H1 (cell line): ENCODE results near the gene PLPPR1. TPM values are rescaled to one million over a fixed set of nuclear protein-coding genes. Genes with fewer than 3 reads are reported as not detected.

Experiments used
- CTCF ChIA-PET: fragments of 300-600 bp; sonication (Branson Sonifier 250); formaldehyde crosslinking; loops from one replicate; lab custom pipeline; 2021; ENCODE audit not compliant: partially characterized antibody; lab: Charles Lee
- POLR2A ChIA-PET: fragments of 300-600 bp; sonication (Branson Sonifier 250); formaldehyde crosslinking; loops from one replicate; lab custom pipeline; 2021; ENCODE audit warnings: inconsistent platforms; ENCODE audit not compliant: partially characterized antibody; lab: Charles Lee
- DNase-seq, 2 experiments: peaks; one replicate each; pipeline versions ENCODE4 v3.0.0 to v3.0.0-alpha.2; 2010 to 2022; ENCODE audit warnings: low spot score in 2 of 2, low read depth in 1 of 2, mixed read lengths in 1 of 2
- FAIRE-seq: peaks from 2 replicates; lab custom pipeline; 2011; peaks lifted over from hg19 to GRCh38; lab: Jason Lieb, UNC
- H2AFZ ChIP-seq: 2 replicates; pipeline ENCODE4 v1.8.1; 2012; ENCODE audit warnings: low read length, inconsistent platforms
- H2AK5ac ChIP-seq: 2 replicates; pipeline ENCODE4 v1.6.1; 2013; ENCODE audit warnings: low read depth, low read length
- H2BK120ac ChIP-seq: replicated peaks from 2 replicates; pipeline ENCODE3; 2013; ENCODE audit warnings: low read depth, low read length, inconsistent platforms
- H2BK12ac ChIP-seq: 2 replicates; pipeline ENCODE4 v1.6.1; 2013; ENCODE audit warnings: low read depth, low read length
- H2BK15ac ChIP-seq: 2 replicates; pipeline ENCODE4 v1.6.1; 2013; ENCODE audit warnings: low read length
- H2BK20ac ChIP-seq: 2 replicates; pipeline ENCODE4 v1.6.1; 2013; ENCODE audit warnings: low read length
- H2BK5ac ChIP-seq: 2 replicates; pipeline ENCODE4 v1.6.1; 2013; ENCODE audit warnings: low read depth, low read length
- H3K14ac ChIP-seq: 2 replicates; pipeline ENCODE4 v1.6.1; 2013; ENCODE audit warnings: inconsistent platforms; ENCODE audit not compliant: insufficient read length
- H3K18ac ChIP-seq: 2 replicates; pipeline ENCODE4 v1.6.1; 2013; ENCODE audit warnings: low read length; ENCODE audit errors: extremely low read depth
- H3K23ac ChIP-seq: 2 replicates; pipeline ENCODE4 v1.6.1; 2013; ENCODE audit warnings: inconsistent platforms; ENCODE audit not compliant: insufficient read length
- H3K23me2 ChIP-seq: 2 replicates; pipeline ENCODE4 v1.6.1; 2013; ENCODE audit warnings: low read depth, low read length
- H3K27ac ChIP-seq: 2 replicates; pipeline ENCODE4 v1.6.1; 2011; ENCODE audit warnings: low read depth, low read length, inconsistent platforms
- H3K27me3 ChIP-seq, 4 experiments: replicated peaks in 1 of 4; 1 replicate in 1 of 4; 2 replicates in 3 of 4; pipeline versions ENCODE4 v1.6.1 to v1.8.1; 2011 to 2013; ENCODE audit warnings: low read length in 3 of 4, mild to moderate bottlenecking in 3 of 4, inconsistent platforms in 2 of 4, mixed read lengths in 2 of 4, moderate library complexity in 1 of 4; ENCODE audit not compliant: control insufficient read depth in 3 of 4, insufficient read depth in 3 of 4; ENCODE audit errors: extremely low read depth in 1 of 4
- H3K36me3 ChIP-seq, 4 experiments: 2 replicates each; pipeline versions ENCODE4 v1.6.1 to v1.8.1; 2011 to 2013; ENCODE audit warnings: mild to moderate bottlenecking in 4 of 4, low read length in 3 of 4, moderate library complexity in 2 of 4, control low read depth in 1 of 4, inconsistent platforms in 1 of 4; ENCODE audit not compliant: insufficient read depth in 4 of 4, control insufficient read depth in 2 of 4
- H3K4ac ChIP-seq: replicated peaks from 2 replicates; pipeline ENCODE3; 2013; ENCODE audit warnings: low read length, low read depth, mixed read lengths, inconsistent platforms; ENCODE audit not compliant: insufficient read length
- H3K4me1 ChIP-seq, 4 experiments: replicated peaks in 1 of 4; 1 replicate in 1 of 4; 2 replicates in 3 of 4; pipeline versions ENCODE4 v1.6.1 to v1.8.1; 2011 to 2013; ENCODE audit warnings: low read length in 3 of 4, inconsistent platforms in 2 of 4, mixed read lengths in 1 of 4; ENCODE audit not compliant: insufficient read depth in 4 of 4, control insufficient read depth in 3 of 4
- H3K4me2 ChIP-seq, 2 experiments: 2 replicates each; pipeline versions ENCODE4 v1.6.1 to v1.8.1; 2011 to 2013; ENCODE audit warnings: low read depth in 2 of 2, low read length in 2 of 2, control low read depth in 1 of 2, inconsistent platforms in 1 of 2, mild to moderate bottlenecking in 1 of 2; ENCODE audit not compliant: insufficient read depth in 1 of 2
- H3K4me3 ChIP-seq, 4 experiments: fragments of 200-600, 300-600 bp in 1 of 4; sonication (generic), shearing (Covaris generic), sonication (Bioruptor Twin) in 1 of 4; 2 replicates each; pipeline versions ENCODE4 v1.5.1 to v1.8.1; 2011 to 2016; ENCODE audit warnings: low read length in 4 of 4, low read depth in 3 of 4, control low read depth in 2 of 4, inconsistent platforms in 2 of 4, mild to moderate bottlenecking in 2 of 4, mixed read lengths in 1 of 4, moderate library complexity in 1 of 4; ENCODE audit not compliant: insufficient read depth in 2 of 4; ENCODE audit errors: extremely low read depth in 1 of 4
- H3K56ac ChIP-seq: replicated peaks from 2 replicates; pipeline ENCODE3; 2013; ENCODE audit warnings: low read depth, mild to moderate bottlenecking, mixed read lengths, low read length, inconsistent platforms; ENCODE audit not compliant: insufficient read length
- H3K79me1 ChIP-seq: 2 replicates; pipeline ENCODE4 v1.6.1; 2013; ENCODE audit warnings: low read depth, low read length, control low read depth
- H3K79me2 ChIP-seq, 2 experiments: 2 replicates each; pipeline versions ENCODE4 v1.6.1 to v1.8.1; 2012 to 2013; ENCODE audit warnings: low read length in 2 of 2, mild to moderate bottlenecking in 2 of 2, inconsistent platforms in 1 of 2; ENCODE audit not compliant: insufficient read depth in 2 of 2, control insufficient read depth in 1 of 2
- H3K9ac ChIP-seq, 4 experiments: replicated peaks in 1 of 4; 1 replicate in 1 of 4; 2 replicates in 3 of 4; pipeline versions ENCODE4 v1.6.1 to v1.8.1; 2011 to 2013; ENCODE audit warnings: low read depth in 3 of 4, low read length in 3 of 4, control low read depth in 2 of 4, mild to moderate bottlenecking in 2 of 4, moderate library complexity in 2 of 4, inconsistent platforms in 1 of 4; ENCODE audit errors: extremely low read depth in 1 of 4
- H3K9me3 ChIP-seq, 2 experiments: 2 replicates each; pipeline versions ENCODE4 v1.6.1 to v1.8.1; 2012 to 2013; ENCODE audit warnings: mild to moderate bottlenecking in 2 of 2, moderate library complexity in 2 of 2, control low read depth in 1 of 2, inconsistent platforms in 1 of 2, low read depth in 1 of 2, low read length in 1 of 2, mixed read lengths in 1 of 2; ENCODE audit not compliant: insufficient read depth in 2 of 2
- H4K20me1 ChIP-seq, 2 experiments: replicated peaks in 1 of 2; 2 replicates each; pipeline versions ENCODE3 to v1.8.1; 2011 to 2013; ENCODE audit warnings: inconsistent platforms in 2 of 2, low read length in 2 of 2, mild to moderate bottlenecking in 1 of 2; ENCODE audit not compliant: insufficient read depth in 2 of 2, control insufficient read depth in 1 of 2
- H4K5ac ChIP-seq: 2 replicates; pipeline ENCODE4 v1.6.1; 2013; ENCODE audit warnings: low read length, low read depth, mixed read lengths, inconsistent platforms; ENCODE audit not compliant: insufficient read length
- H4K8ac ChIP-seq: 2 replicates; pipeline ENCODE4 v1.8.0; 2013; ENCODE audit warnings: mild to moderate bottlenecking, moderate library complexity, low read length, inconsistent platforms; ENCODE audit not compliant: insufficient read depth; ENCODE audit errors: extremely low read depth
- H4K91ac ChIP-seq: replicated peaks from 2 replicates; pipeline ENCODE3; 2013; ENCODE audit warnings: low read length, mixed read lengths, inconsistent platforms; ENCODE audit not compliant: insufficient read length
- ATF3 ChIP-seq: IDR thresholded peaks from 2 replicates; pipeline ENCODE4 v1.6.1; 2011; ENCODE audit warnings: low read depth, mild to moderate bottlenecking, low read length; ENCODE audit not compliant: insufficient read depth
- GTF2F1 ChIP-seq: IDR thresholded peaks from 2 replicates; pipeline ENCODE4 v1.6.1; 2012; ENCODE audit warnings: low read depth, low read length, improper control_type of control experiment, borderline replicate concordance
- HDAC6 ChIP-seq: IDR thresholded peaks from one replicate; pipeline ENCODE4 v1.7.1; 2012; ENCODE audit warnings: low read depth, mild to moderate bottlenecking, inconsistent platforms, low read length, moderate library complexity
- RAD21 ChIP-seq, 2 experiments: IDR thresholded peaks in 1 of 2; conservative IDR thresholded peaks in 1 of 2; 2 replicates each; pipeline ENCODE4 v1.6.1; 2011; ENCODE audit warnings: low read depth in 2 of 2, low read length in 2 of 2, improper control_type of control experiment in 1 of 2, inconsistent platforms in 1 of 2, mild to moderate bottlenecking in 1 of 2, moderate library complexity in 1 of 2
- SIN3A ChIP-seq, 2 experiments: IDR thresholded peaks in 1 of 2; conservative IDR thresholded peaks in 1 of 2; 2 replicates each; pipeline ENCODE4 v1.6.1; 2011 to 2012; ENCODE audit warnings: low read length in 2 of 2, improper control_type of control experiment in 1 of 2, low read depth in 1 of 2, mild to moderate bottlenecking in 1 of 2
- SP1 ChIP-seq: IDR thresholded peaks from 2 replicates; pipeline ENCODE4 v1.6.1; 2011; ENCODE audit warnings: low read depth, low read length
- WGBS, 2 experiments: shearing (Covaris generic) in 1 of 2; methylation state at CpG; one replicate each; pipeline versions ENCODE4 v1.1.6 to v1.1.7; 2013 to 2015; ENCODE audit warnings: low lambda C conversion rate in 2 of 2, mixed read lengths in 2 of 2, inconsistent platforms in 1 of 2, low coverage in 1 of 2, missing lambda C conversion rate in 1 of 2; ENCODE audit not compliant: insufficient replicate concordance in 2 of 2, insufficient coverage in 1 of 2, insufficient read length in 1 of 2; ENCODE audit errors: extremely low coverage in 1 of 2, missing lambda C conversion rate in 1 of 2; 5-methylcytosine and 5-hydroxymethylcytosine counted together
- polyA plus RNA-seq, 7 experiments: library from polyadenylated mRNA; depleted of rRNA in 3 of 7; stranded (reverse) in 5 of 7; unstranded in 2 of 7; fragments of >200 nt in 5 of 7; fragments of 200-250 nt in 2 of 7; gene quantifications; 1 replicate in 5 of 7; 2 replicates in 1 of 7; 4 replicates in 1 of 7; pipeline versions ENCODE4 v1.2.1 to v1.2.3, GENCODE V29; 2011 to 2013; ENCODE audit warnings: missing spikeins in 2 of 7, mixed read lengths in 2 of 7
- total RNA-seq: library from RNA; stranded (reverse); fragmentation: NEBNext Ultra II Directional; extraction: Animal tissue kit (Norgen Biotek cat#: 25700); gene quantifications from 2 replicates; pipeline ENCODE4 v1.2.1, GENCODE V29; 2021

Gene PLPPR1
- total and polyA plus RNA-seq, 2 of the 8 experiments (the other 6 are each of a cell fraction or from before 2014, with no cell fraction given): 1.4 to 1.8 TPM

- FAIRE-seq: no peak
- no peak overlapping the region for H4K5ac ChIP-seq
- no peak overlapping the region for H4K91ac ChIP-seq
- H3K79me1 ChIP-seq: no peaks in the 10 kb centered on the region
- WGBS, 2 experiments: 96% methylated on average over 1 of the region's 1 CpG; no CpG with 5 or more reads in 1 of the 2 experiments
- ChIA-PET POLR2A (no interaction called here), CTCF (interaction anchor here (1.0 to 2.7 kb wide), 5 partner anchors 10 to 334 kb away, joined by 3 to 12 read pairs (median 7); no protein-coding TSS in a partner anchor)
- TF ChIP-seq ATF3 (no peak), GTF2F1 (no peak), SIN3A (conservative IDR thresholded peaks at IDR 0.05 in 1 of 2, IDR thresholded peaks at IDR 0.05 in 1 of 2; ENCODE audit: low read depth in 1 of 2, low read length in 2 of 2) (no peak), SP1 (no peak), HDAC6 (no peak), RAD21 (IDR thresholded peaks at IDR 0.05 in 1 of 2, conservative IDR thresholded peaks at IDR 0.05 in 1 of 2; ENCODE audit: low read depth in 2 of 2, low read length in 2 of 2) (no peak)
- no peak for DNase-seq
- no peak overlapping the region for H3K27ac ChIP-seq
- no peaks in the 10 kb centered on the region for H3K23me2 ChIP-seq
- no peaks in the 10 kb centered on the region for H3K9me3 ChIP-seq
- H2AK5ac ChIP-seq: no peak overlapping the region
- H3K9ac ChIP-seq: no peak overlapping the region
- no peak overlapping the region for H2BK5ac ChIP-seq
- H3K4me1 ChIP-seq: no peaks in the 10 kb centered on the region
- no peak overlapping the region for H3K18ac ChIP-seq
- H4K8ac ChIP-seq: no peak overlapping the region
- no peak overlapping the region for H3K14ac ChIP-seq
- no peaks in the 10 kb centered on the region for H4K20me1 ChIP-seq
- H3K36me3 ChIP-seq: no peaks in the 10 kb centered on the region
- no peaks in the 10 kb centered on the region for H3K27me3 ChIP-seq
- H3K4ac ChIP-seq: no peak overlapping the region
- no peak overlapping the region for H3K56ac ChIP-seq
- H2BK15ac ChIP-seq: no peak overlapping the region
- no peak overlapping the region for H3K4me3 ChIP-seq
- no peaks in the 10 kb centered on the region for H3K79me2 ChIP-seq
- no peak overlapping the region for H2BK12ac ChIP-seq
- no peak overlapping the region for H2BK20ac ChIP-seq
- no peak overlapping the region for H2AFZ ChIP-seq
- H3K4me2 ChIP-seq: no peak overlapping the region
- no peak overlapping the region for H3K23ac ChIP-seq
- H2BK120ac ChIP-seq: no peak overlapping the region
Observed at GRCh38 chr9:101246691-101247090, 218.2 kb downstream of the PLPPR1 start.
